Measurements from ENCODE around the gene SIM2.

GRCh38 chr21:36676039-36676950 lies 22.6 kb upstream of the SIM2 start:
- no peak for TF ChIP-seq CTCF (conservative IDR thresholded peaks at IDR 0.05 in 1 of 2, IDR thresholded peaks at IDR 0.05 in 1 of 2; ENCODE audit: extremely low read depth in 1 of 2, insufficient read depth in 1 of 2, low read depth in 1 of 2, low read length in 2 of 2)
- no peak for TF ChIP-seq EZH2 (IDR thresholded peaks at IDR 0.05; ENCODE audit: borderline replicate concordance, low read length)
